ENCODE measurements around the gene TMEM18. TPM values are rescaled to one million over a fixed set of nuclear protein-coding genes. Genes with fewer than 3 reads are reported as not detected.
A peak's percentile ranks its signal among the peaks of the same experiment; 100 is the strongest.

The TMEM18 gene
- total RNA-seq, 1 donor from 2014 or later, result 50.0 TPM

- H3K36me3 Mint-ChIP-seq, result peaks cover 11% of the 10 kb centered on the region
- Histone ChIP-seq H3K36me3 (no peaks in the 10 kb centered on the region), H3K27me3 (no peaks in the 10 kb centered on the region), H3K4me2 (peak overlapping the region; percentile 79), H3K9ac (no peak overlapping the region), H3K4me1 (peaks cover 4% of the 10 kb centered on the region), H4K20me1 (ENCODE audit: low read depth) (peaks cover 18% of the 10 kb centered on the region), H3F3A (ENCODE audit: low read depth) (peaks cover 21% of the 10 kb centered on the region), H3K27ac (no peak overlapping the region), H2AFZ (replicated peaks) (peak overlapping the region; percentile 22), H3K4me3 (peak overlapping the region; percentile 58), H3K9me3 (ENCODE audit: low read depth) (no peaks in the 10 kb centered on the region), H3K79me2 (ENCODE audit: low read depth) (peaks cover 48% of the 10 kb centered on the region)
- DNase-seq (ENCODE audit: low spot score), result peak; percentile 80
- peak overlapping the region; percentile 93 for H3K4me3 Mint-ChIP-seq
- H3K27me3 Mint-ChIP-seq (ENCODE audit: insufficient read depth, low read depth), result peaks cover 4% of the 10 kb centered on the region
- H3K4me1 Mint-ChIP-seq, result peaks cover 48% of the 10 kb centered on the region
- TF ChIP-seq EZH2 (IDR thresholded peaks at IDR 0.05) (no peak), EZH2phosphoT487 (IDR thresholded peaks at IDR 0.05) (no peak)
- TF ChIP-seq, protein P1, sequence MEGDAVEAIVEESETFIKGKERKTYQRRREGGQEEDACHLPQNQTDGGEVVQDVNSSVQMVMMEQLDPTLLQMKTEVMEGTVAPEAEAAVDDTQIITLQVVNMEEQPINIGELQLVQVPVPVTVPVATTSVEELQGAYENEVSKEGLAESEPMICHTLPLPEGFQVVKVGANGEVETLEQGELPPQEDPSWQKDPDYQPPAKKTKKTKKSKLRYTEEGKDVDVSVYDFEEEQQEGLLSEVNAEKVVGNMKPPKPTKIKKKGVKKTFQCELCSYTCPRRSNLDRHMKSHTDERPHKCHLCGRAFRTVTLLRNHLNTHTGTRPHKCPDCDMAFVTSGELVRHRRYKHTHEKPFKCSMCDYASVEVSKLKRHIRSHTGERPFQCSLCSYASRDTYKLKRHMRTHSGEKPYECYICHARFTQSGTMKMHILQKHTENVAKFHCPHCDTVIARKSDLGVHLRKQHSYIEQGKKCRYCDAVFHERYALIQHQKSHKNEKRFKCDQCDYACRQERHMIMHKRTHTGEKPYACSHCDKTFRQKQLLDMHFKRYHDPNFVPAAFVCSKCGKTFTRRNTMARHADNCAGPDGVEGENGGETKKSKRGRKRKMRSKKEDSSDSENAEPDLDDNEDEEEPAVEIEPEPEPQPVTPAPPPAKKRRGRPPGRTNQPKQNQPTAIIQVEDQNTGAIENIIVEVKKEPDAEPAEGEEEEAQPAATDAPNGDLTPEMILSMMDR (IDR thresholded peaks at IDR 0.05), result peak; percentile 47
- H3K27ac Mint-ChIP-seq, result peak overlapping the region; percentile 92
- H3K9me3 Mint-ChIP-seq, result no peaks in the 10 kb centered on the region
Observed at GRCh38 chr2:675982-676646, 1.1 kb downstream of the TMEM18 start.

GRCh38 chr2:675460-675859, 1.7 kb downstream of the TMEM18 start:
- no peak for DNase-seq (ENCODE audit: low spot score)
- no peaks in the 10 kb centered on the region for H3K36me3 ChIP-seq
- Mint-ChIP-seq H3K4me1 (peaks cover 42% of the 10 kb centered on the region), H3K27ac (no peak overlapping the region), H3K4me3 (peak overlapping the region; percentile 93), H3K27me3 (ENCODE audit: insufficient read depth, low read depth) (peaks cover 4% of the 10 kb centered on the region), H3K9me3 (no peaks in the 10 kb centered on the region), H3K36me3 (peaks cover 12% of the 10 kb centered on the region)
- H3K4me1 ChIP-seq, result peaks cover 4% of the 10 kb centered on the region
- H3K27me3 ChIP-seq, result no peaks in the 10 kb centered on the region
- H3K4me3 ChIP-seq, result no peak overlapping the region
- H2AFZ ChIP-seq (replicated peaks), result no peak overlapping the region
- no peaks in the 10 kb centered on the region for H3K9me3 ChIP-seq (ENCODE audit: low read depth)
- no peak overlapping the region for H3K27ac ChIP-seq
- peaks cover 18% of the 10 kb centered on the region for H4K20me1 ChIP-seq (ENCODE audit: low read depth)
- peaks cover 21% of the 10 kb centered on the region for H3F3A ChIP-seq (ENCODE audit: low read depth)
- TF ChIP-seq, protein P1 (IDR thresholded peaks at IDR 0.05), result no peak
- TF ChIP-seq EZH2phosphoT487 (IDR thresholded peaks at IDR 0.05) (no peak), EZH2 (IDR thresholded peaks at IDR 0.05) (no peak)
- H3K79me2 ChIP-seq (ENCODE audit: low read depth), result peaks cover 48% of the 10 kb centered on the region
- peak overlapping the region; percentile 79 for H3K4me2 ChIP-seq
- no peak overlapping the region for H3K9ac ChIP-seq

- Histone ChIP-seq H3K4me1 (peaks cover 4% of the 10 kb centered on the region), H3F3A (ENCODE audit: low read depth) (peaks cover 21% of the 10 kb centered on the region), H3K9ac (no peak overlapping the region), H3K4me3 (no peak overlapping the region), H3K4me2 (no peak overlapping the region), H3K27me3 (no peaks in the 10 kb centered on the region), H3K79me2 (ENCODE audit: low read depth) (peaks cover 48% of the 10 kb centered on the region), H3K36me3 (no peaks in the 10 kb centered on the region), H2AFZ (replicated peaks) (no peak overlapping the region), H3K9me3 (ENCODE audit: low read depth) (no peaks in the 10 kb centered on the region), H4K20me1 (ENCODE audit: low read depth) (peaks cover 18% of the 10 kb centered on the region), H3K27ac (no peak overlapping the region)
- Mint-ChIP-seq H3K9me3 (no peaks in the 10 kb centered on the region), H3K4me3 (peak overlapping the region; percentile 93), H3K36me3 (peaks cover 12% of the 10 kb centered on the region), H3K27me3 (ENCODE audit: insufficient read depth, low read depth) (peaks cover 4% of the 10 kb centered on the region), H3K27ac (no peak overlapping the region), H3K4me1 (peaks cover 42% of the 10 kb centered on the region)
- DNase-seq (ENCODE audit: low spot score), result no peak
- TF ChIP-seq EZH2phosphoT487 (IDR thresholded peaks at IDR 0.05) (no peak), EZH2 (IDR thresholded peaks at IDR 0.05) (no peak)
- TF ChIP-seq, protein P1 (IDR thresholded peaks at IDR 0.05), result no peak
Observed at GRCh38 chr2:675051-675450, 2.2 kb downstream of the TMEM18 start.

Measured in neural progenitor cell (in vitro differentiated cells).